Measurements from ENCODE around the gene RALA. TPM values are rescaled to one million over a fixed set of nuclear protein-coding genes. Genes with fewer than 3 reads are reported as not detected.

RALA gene
- total and polyA plus RNA-seq, 2 of the 13 experiments (the other 11 are each of a cell fraction or from before 2014, with no cell fraction given) = 11.8 to 19.5 TPM

DNA sequence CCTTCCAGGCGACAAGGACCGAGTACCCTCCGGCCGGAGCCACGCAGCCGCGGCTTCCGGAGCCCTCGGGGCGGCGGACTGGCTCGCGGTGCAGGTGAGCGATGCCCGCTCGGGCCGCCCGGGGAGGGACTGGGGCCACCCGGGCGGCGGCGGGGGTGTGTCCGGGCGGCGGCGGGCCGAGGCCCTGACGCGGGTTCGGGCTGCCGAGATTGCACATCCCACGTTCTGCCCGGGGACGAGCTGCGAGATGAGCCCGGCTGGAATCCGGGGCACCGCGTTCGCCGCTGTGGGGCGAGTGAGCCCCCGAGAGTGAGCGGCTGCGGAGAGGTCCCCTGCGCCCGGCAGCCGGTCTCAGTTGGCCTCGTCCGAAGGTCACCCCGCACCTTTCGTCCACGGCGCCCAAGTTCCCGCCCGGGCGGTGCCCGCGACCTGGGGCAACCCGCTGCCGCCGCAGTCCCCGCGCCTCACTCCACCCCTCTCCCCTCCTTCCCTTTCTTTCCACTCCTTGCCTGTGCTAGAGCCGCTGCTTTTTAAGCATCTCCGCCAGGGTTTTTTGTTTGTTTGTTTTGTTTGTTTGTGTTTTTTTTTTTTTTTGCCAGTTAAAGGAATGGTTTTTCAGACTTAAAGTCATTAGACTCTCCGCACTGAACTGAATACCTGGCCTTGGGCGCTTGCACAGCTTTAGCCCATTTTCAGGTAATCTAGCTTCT lies 515 bp downstream of the RALA start:
- peaks cover 51% of the 10 kb centered on the region for H3K4me1 ChIP-seq (ENCODE audit: insufficient read depth, low read length)
- in situ Hi-C loops (cut with HindIII; ENCODE audit: extremely low pct_ligation_motif_present, low pct_unique_long_range_greater_than_20kb) = no loop called here
- H3K9me3 ChIP-seq (ENCODE audit: low read length) = no peaks in the 10 kb centered on the region
- H3K4me3 ChIP-seq (replicated peaks in 1 of 3; ENCODE audit: insufficient read depth in 1 of 3, low read depth in 2 of 3, low read length in 3 of 3) = peak overlapping the region; percentile 79 to 87 (median 86)
- peaks cover 52% of the 10 kb centered on the region for H3K79me2 ChIP-seq (ENCODE audit: insufficient read depth, low read length)
- H2AFZ ChIP-seq (ENCODE audit: low read length) = no peak overlapping the region
- H4K20me1 ChIP-seq (ENCODE audit: insufficient read depth, low read length) = peaks cover 9% of the 10 kb centered on the region; the same call in 1 of the 2 replicates
- H3K27ac ChIP-seq (ENCODE audit: extremely low read length, insufficient read depth, low read length) = peak overlapping the region; percentile 94
- ATAC-seq = peak; percentile 85
- no TSS peak for BruUV-seq (replicated peaks)
- intact Hi-C loops (cut with micrococcal nuclease; ENCODE audit: unreplicated experiment) = loop anchor here (2.0 kb wide), 1 partner anchor 57 kb away; the partner anchor contains the start of gene YAE1
- ChIA-PET CTCF (ENCODE audit: low intra/inter-chr PET ratio, low total read pairs) (no interaction called here), POLR2A (interaction anchor here (0.8 to 1.9 kb wide), 8 partner anchors 13 to 296 kb away, joined by 3 to 7 read pairs (median 4); partner anchors contain the start of gene YAE1)
- peak overlapping the region; percentile 93 for H3K9ac ChIP-seq (ENCODE audit: insufficient read depth, low read depth, low read length)
- no peaks in the 10 kb centered on the region for H3K27me3 ChIP-seq (ENCODE audit: control insufficient read depth in 1 of 2, insufficient read depth in 2 of 2, low read length in 2 of 2)
- no peak for DNase-seq (ENCODE audit: low spot score)
- peak overlapping the region; percentile 82 for H3K4me2 ChIP-seq (ENCODE audit: low read depth, low read length)
- H3K36me3 ChIP-seq (replicated peaks in 1 of 2; ENCODE audit: control insufficient read depth in 1 of 2, insufficient read depth in 2 of 2, low read length in 2 of 2) = no peaks in the 10 kb centered on the region
- no peak for FAIRE-seq
- under 1% methylated on average over 14 of the region's 68 CpGs for WGBS (ENCODE audit: low lambda C conversion rate)
- TF ChIP-seq THAP11 (CRISPR knock-in tag; IDR thresholded peaks at IDR 0.05) (0 out of 2 replicates have a peak, but pooled peaks have one; percentile 2), AGO2 (optimal IDR thresholded peaks at IDR 0.05; ENCODE audit: low read depth, low read length) (peak; percentile 46), BATF2 (CRISPR knock-in tag; IDR thresholded peaks at IDR 0.05) (0 out of 2 replicates have a peak, but pooled peaks have one; percentile 4), MYC (CRISPR knock-in tag; IDR thresholded peaks at IDR 0.05; ENCODE audit: borderline replicate concordance) (0 out of 2 replicates have a peak, but pooled peaks have one; percentile 3), SALL1 (CRISPR knock-in tag; IDR thresholded peaks at IDR 0.05) (peak; percentile 19; the same call in 1 of the 2 replicates), SAP130 (CRISPR knock-in tag; IDR thresholded peaks at IDR 0.05; ENCODE audit: low read depth) (peak; percentile 19), ZNF468 (CRISPR knock-in tag; IDR thresholded peaks at IDR 0.05) (no peak)
- TF ChIP-seq, protein P1, sequence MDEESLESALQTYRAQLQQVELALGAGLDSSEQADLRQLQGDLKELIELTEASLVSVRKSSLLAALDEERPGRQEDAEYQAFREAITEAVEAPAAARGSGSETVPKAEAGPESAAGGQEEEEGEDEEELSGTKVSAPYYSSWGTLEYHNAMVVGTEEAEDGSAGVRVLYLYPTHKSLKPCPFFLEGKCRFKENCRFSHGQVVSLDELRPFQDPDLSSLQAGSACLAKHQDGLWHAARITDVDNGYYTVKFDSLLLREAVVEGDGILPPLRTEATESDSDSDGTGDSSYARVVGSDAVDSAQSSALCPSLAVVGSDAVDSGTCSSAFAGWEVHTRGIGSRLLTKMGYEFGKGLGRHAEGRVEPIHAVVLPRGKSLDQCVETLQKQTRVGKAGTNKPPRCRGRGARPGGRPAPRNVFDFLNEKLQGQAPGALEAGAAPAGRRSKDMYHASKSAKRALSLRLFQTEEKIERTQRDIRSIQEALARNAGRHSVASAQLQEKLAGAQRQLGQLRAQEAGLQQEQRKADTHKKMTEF (CRISPR knock-in tag; IDR thresholded peaks at IDR 0.05) = peak; percentile 15; the same call in 1 of the 2 replicates
- TF ChIP-seq, protein P2, sequence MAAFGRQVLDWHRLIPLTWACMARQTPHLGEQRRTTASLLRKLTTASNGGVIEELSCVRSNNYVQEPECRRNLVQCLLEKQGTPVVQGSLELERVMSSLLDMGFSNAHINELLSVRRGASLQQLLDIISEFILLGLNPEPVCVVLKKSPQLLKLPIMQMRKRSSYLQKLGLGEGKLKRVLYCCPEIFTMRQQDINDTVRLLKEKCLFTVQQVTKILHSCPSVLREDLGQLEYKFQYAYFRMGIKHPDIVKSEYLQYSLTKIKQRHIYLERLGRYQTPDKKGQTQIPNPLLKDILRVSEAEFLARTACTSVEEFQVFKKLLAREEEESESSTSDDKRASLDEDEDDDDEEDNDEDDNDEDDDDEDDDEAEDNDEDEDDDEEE (CRISPR knock-in tag; IDR thresholded peaks at IDR 0.05) = peak; percentile 68; the same call in 1 of the 2 replicates
- TF ChIP-seq, protein P3, sequence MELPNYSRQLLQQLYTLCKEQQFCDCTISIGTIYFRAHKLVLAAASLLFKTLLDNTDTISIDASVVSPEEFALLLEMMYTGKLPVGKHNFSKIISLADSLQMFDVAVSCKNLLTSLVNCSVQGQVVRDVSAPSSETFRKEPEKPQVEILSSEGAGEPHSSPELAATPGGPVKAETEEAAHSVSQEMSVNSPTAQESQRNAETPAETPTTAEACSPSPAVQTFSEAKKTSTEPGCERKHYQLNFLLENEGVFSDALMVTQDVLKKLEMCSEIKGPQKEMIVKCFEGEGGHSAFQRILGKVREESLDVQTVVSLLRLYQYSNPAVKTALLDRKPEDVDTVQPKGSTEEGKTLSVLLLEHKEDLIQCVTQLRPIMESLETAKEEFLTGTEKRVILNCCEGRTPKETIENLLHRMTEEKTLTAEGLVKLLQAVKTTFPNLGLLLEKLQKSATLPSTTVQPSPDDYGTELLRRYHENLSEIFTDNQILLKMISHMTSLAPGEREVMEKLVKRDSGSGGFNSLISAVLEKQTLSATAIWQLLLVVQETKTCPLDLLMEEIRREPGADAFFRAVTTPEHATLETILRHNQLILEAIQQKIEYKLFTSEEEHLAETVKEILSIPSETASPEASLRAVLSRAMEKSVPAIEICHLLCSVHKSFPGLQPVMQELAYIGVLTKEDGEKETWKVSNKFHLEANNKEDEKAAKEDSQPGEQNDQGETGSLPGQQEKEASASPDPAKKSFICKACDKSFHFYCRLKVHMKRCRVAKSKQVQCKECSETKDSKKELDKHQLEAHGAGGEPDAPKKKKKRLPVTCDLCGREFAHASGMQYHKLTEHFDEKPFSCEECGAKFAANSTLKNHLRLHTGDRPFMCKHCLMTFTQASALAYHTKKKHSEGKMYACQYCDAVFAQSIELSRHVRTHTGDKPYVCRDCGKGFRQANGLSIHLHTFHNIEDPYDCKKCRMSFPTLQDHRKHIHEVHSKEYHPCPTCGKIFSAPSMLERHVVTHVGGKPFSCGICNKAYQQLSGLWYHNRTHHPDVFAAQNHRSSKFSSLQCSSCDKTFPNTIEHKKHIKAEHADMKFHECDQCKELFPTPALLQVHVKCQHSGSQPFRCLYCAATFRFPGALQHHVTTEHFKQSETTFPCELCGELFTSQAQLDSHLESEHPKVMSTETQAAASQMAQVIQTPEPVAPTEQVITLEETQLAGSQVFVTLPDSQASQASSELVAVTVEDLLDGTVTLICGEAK (IDR thresholded peaks at IDR 0.05) = no peak
- TF ChIP-seq, protein P3 (CRISPR knock-in tag; IDR thresholded peaks at IDR 0.05) = no peak
